CD14-positive monocyte (primary cell): ENCODE results near the gene STOX2. TPM values are rescaled to one million over a fixed set of nuclear protein-coding genes. Genes with fewer than 3 reads are reported as not detected.

Experiments
- DNase-seq, 3 donors: peaks; one replicate each; pipeline ENCODE4 v3.0.0-alpha.2; 2011 to 2022
- H2AFZ ChIP-seq: 2 replicates; pipeline ENCODE4 v1.6.0; 2012; ENCODE audit warnings: mild to moderate bottlenecking, low read depth, low read length, inconsistent platforms; ENCODE audit not compliant: insufficient read depth, poor library complexity, severe bottlenecking
- H3K27ac ChIP-seq, 2 donors: 1 replicate in 1 of 2; 2 replicates in 1 of 2; pipeline ENCODE4 v1.5.1; 2012 to 2013; ENCODE audit warnings: low read length in 2 of 2, control low read depth in 1 of 2, inconsistent platforms in 1 of 2, low read depth in 1 of 2, mild to moderate bottlenecking in 1 of 2
- H3K27me3 ChIP-seq, 2 donors: one replicate each; pipeline versions ENCODE4 v1.6.0 to v1.6.1; 2011 to 2013; ENCODE audit warnings: low read length in 2 of 2; ENCODE audit not compliant: control insufficient read depth in 2 of 2, insufficient read depth in 2 of 2
- H3K36me3 ChIP-seq, 2 donors: replicated peaks in 1 of 2; 1 replicate in 1 of 2; 2 replicates in 1 of 2; pipeline versions ENCODE4 v1.5.1 to v1.6.1; 2012 to 2013; ENCODE audit warnings: low read length in 2 of 2, control low read depth in 1 of 2, inconsistent platforms in 1 of 2, mild to moderate bottlenecking in 1 of 2; ENCODE audit not compliant: insufficient read depth in 2 of 2, control insufficient read depth in 1 of 2
- H3K4me1 ChIP-seq, 2 donors: 1 replicate in 1 of 2; 2 replicates in 1 of 2; pipeline versions ENCODE4 v1.5.1 to v1.6.1; 2012 to 2013; ENCODE audit warnings: low read length in 2 of 2, control low read depth in 1 of 2, inconsistent platforms in 1 of 2, mild to moderate bottlenecking in 1 of 2, moderate library complexity in 1 of 2; ENCODE audit not compliant: insufficient read depth in 2 of 2, control insufficient read depth in 1 of 2
- H3K4me2 ChIP-seq: replicated peaks from 2 replicates; pipeline ENCODE3; 2012; ENCODE audit warnings: low read length, moderate library complexity, mild to moderate bottlenecking; ENCODE audit not compliant: poor library complexity, severe bottlenecking; ENCODE audit errors: extremely low read depth
- H3K4me3 ChIP-seq, 3 experiments: fragments of 200-600 bp in 1 of 3; sonication (generic) in 1 of 3; replicated peaks in 1 of 3; 1 replicate in 2 of 3; 2 replicates in 1 of 3; pipeline ENCODE4 v1.5.1; 2011 to 2013; ENCODE audit warnings: low read length in 3 of 3, mild to moderate bottlenecking in 3 of 3, control low read depth in 2 of 3, low read depth in 2 of 3, inconsistent platforms in 1 of 3, moderate library complexity in 1 of 3
- H3K79me2 ChIP-seq: 2 replicates; pipeline ENCODE4 v1.6.0; 2012; ENCODE audit warnings: mild to moderate bottlenecking, control low read depth, inconsistent platforms, low read length, moderate library complexity; ENCODE audit not compliant: insufficient read depth
- H3K9ac ChIP-seq: 2 replicates; pipeline ENCODE4 v1.6.0; 2017; ENCODE audit warnings: low read length, mild to moderate bottlenecking; ENCODE audit not compliant: insufficient read depth, poor library complexity, severe bottlenecking
- H3K9me3 ChIP-seq, 2 donors: replicated peaks in 1 of 2; 1 replicate in 1 of 2; 2 replicates in 1 of 2; pipeline versions ENCODE4 v1.5.1 to v1.6.1; 2012 to 2013; ENCODE audit warnings: low read length in 2 of 2, control low read depth in 1 of 2; ENCODE audit not compliant: control insufficient read depth in 1 of 2, insufficient read depth in 1 of 2
- H4K20me1 ChIP-seq: 2 replicates; pipeline ENCODE4 v1.6.0; 2012; ENCODE audit warnings: mild to moderate bottlenecking, low read length, control low read depth, moderate library complexity; ENCODE audit not compliant: insufficient read depth
- H3K27ac Mint-ChIP-seq, 7 donors: one replicate each; pipeline ENCODE4 v1.8.0; 2020; ENCODE audit warnings: mild to moderate bottlenecking in 7 of 7, mixed read lengths in 7 of 7, moderate library complexity in 6 of 7, inconsistent platforms in 2 of 7
- H3K27me3 Mint-ChIP-seq, 3 donors: one replicate each; pipeline ENCODE4 v1.8.0; 2021 to 2022; ENCODE audit warnings: low read depth in 3 of 3, mild to moderate bottlenecking in 3 of 3, mixed read lengths in 3 of 3, moderate library complexity in 3 of 3, inconsistent platforms in 1 of 3
- H3K36me3 Mint-ChIP-seq, 2 donors: one replicate each; pipeline ENCODE4 v1.8.0; 2020; ENCODE audit warnings: mixed read lengths in 2 of 2, inconsistent platforms in 1 of 2, mild to moderate bottlenecking in 1 of 2
- H3K4me1 Mint-ChIP-seq: one replicate; pipeline ENCODE4 v1.8.0; 2020; ENCODE audit warnings: mild to moderate bottlenecking, mixed read lengths
- H3K4me3 Mint-ChIP-seq, 2 donors: one replicate each; pipeline ENCODE4 v1.8.0; 2020; ENCODE audit warnings: mild to moderate bottlenecking in 2 of 2, mixed read lengths in 2 of 2, moderate library complexity in 1 of 2
- H3K9me3 Mint-ChIP-seq, 7 donors: one replicate each; pipeline ENCODE4 v1.8.0; 2020 to 2022; ENCODE audit warnings: mixed read lengths in 7 of 7, mild to moderate bottlenecking in 6 of 7, moderate library complexity in 6 of 7, inconsistent platforms in 2 of 7
- WGBS: methylation state at CpG from one replicate; pipeline ENCODE4 v1.1.5; 2013; ENCODE audit warnings: missing lambda C conversion rate; ENCODE audit not compliant: insufficient coverage; 5-methylcytosine and 5-hydroxymethylcytosine counted together
- intact Hi-C, 2 donors: fragments of 100-400 bp; cut with micrococcal nuclease; formaldehyde crosslinking; loops; one replicate each; pipeline versions ENCODE4 v1.15.0 to v1.15.1; 2023
- polyA plus RNA-seq, 3 donors: library from polyadenylated mRNA; depleted of rRNA in 1 of 3; unstranded in 2 of 3; stranded (reverse) in 1 of 3; fragments of 300-500 nt in 2 of 3; fragments of >200 nt in 1 of 3; fragmentation: Illumina TruSeq in 2 of 3; gene quantifications; 1 replicate in 2 of 3; 2 replicates in 1 of 3; pipeline ENCODE4 v1.2.3, GENCODE V29; 2012 to 2021
- TF ChIP-seq, protein P1 (sequence below): fragments of 200-600 bp; IDR thresholded peaks from one replicate; pipeline ENCODE4 v1.8.0; 2022; ENCODE audit warnings: antibody characterized with exemption, mild to moderate bottlenecking

STOX2 gene
- polyA plus RNA-seq, 3 donors = 0.01 TPM; not detected in 2

- TF ChIP-seq, protein P1, sequence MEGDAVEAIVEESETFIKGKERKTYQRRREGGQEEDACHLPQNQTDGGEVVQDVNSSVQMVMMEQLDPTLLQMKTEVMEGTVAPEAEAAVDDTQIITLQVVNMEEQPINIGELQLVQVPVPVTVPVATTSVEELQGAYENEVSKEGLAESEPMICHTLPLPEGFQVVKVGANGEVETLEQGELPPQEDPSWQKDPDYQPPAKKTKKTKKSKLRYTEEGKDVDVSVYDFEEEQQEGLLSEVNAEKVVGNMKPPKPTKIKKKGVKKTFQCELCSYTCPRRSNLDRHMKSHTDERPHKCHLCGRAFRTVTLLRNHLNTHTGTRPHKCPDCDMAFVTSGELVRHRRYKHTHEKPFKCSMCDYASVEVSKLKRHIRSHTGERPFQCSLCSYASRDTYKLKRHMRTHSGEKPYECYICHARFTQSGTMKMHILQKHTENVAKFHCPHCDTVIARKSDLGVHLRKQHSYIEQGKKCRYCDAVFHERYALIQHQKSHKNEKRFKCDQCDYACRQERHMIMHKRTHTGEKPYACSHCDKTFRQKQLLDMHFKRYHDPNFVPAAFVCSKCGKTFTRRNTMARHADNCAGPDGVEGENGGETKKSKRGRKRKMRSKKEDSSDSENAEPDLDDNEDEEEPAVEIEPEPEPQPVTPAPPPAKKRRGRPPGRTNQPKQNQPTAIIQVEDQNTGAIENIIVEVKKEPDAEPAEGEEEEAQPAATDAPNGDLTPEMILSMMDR = no peak
- no peak overlapping the region for H3K27ac Mint-ChIP-seq
- H3K4me3 Mint-ChIP-seq = peak overlapping the region; percentile 53 to 87
- peaks cover 17% of the 10 kb centered on the region for H3K4me1 Mint-ChIP-seq
- no peaks in the 10 kb centered on the region for H3K79me2 ChIP-seq
- no peak for DNase-seq
- H3K9ac ChIP-seq = peak overlapping the region; percentile 23
- 2% methylated on average over 23 of the region's 25 CpGs for WGBS
- peak overlapping the region; percentile 3 for H2AFZ ChIP-seq
- peaks cover 35 to 64% of the 10 kb centered on the region in 2 donors for H3K27me3 ChIP-seq
- H3K36me3 ChIP-seq = no peaks in the 10 kb centered on the region
- intact Hi-C loops = no loop called here
- H3K27ac ChIP-seq = no peak overlapping the region
- H3K4me2 ChIP-seq = peak overlapping the region; percentile 51
- peaks cover 0 to 15% (median 3%) of the 10 kb centered on the region in 7 donors for H3K9me3 Mint-ChIP-seq
- peaks cover 0 to 3% of the 10 kb centered on the region in 2 donors for H3K36me3 Mint-ChIP-seq
- peaks cover 15 to 23% of the 10 kb centered on the region in 2 donors for H3K4me1 ChIP-seq
- H3K4me3 ChIP-seq = peak overlapping the region in 2 of 3 experiments; percentile 13 to 58
- no peaks in the 10 kb centered on the region for H4K20me1 ChIP-seq
- peaks cover 0 to 9% of the 10 kb centered on the region in 2 donors for H3K9me3 ChIP-seq
- peaks cover 48 to 72% (median 54%) of the 10 kb centered on the region in 3 donors for H3K27me3 Mint-ChIP-seq
Observed at GRCh38 chr4:183906489-183906738, 1.3 kb downstream of the STOX2 start.

GRCh38 chr4:183906739-183907651 lies 1.9 kb downstream of the STOX2 start:
- Histone ChIP-seq H3K27ac (no peak overlapping the region), H3K79me2 (no peaks in the 10 kb centered on the region), H3K36me3 (no peaks in the 10 kb centered on the region), H3K4me1 (peaks cover 15 to 23% of the 10 kb centered on the region in 2 donors), H3K9me3 (peaks cover 0 to 9% of the 10 kb centered on the region in 2 donors), H3K27me3 (peaks cover 35 to 64% of the 10 kb centered on the region in 2 donors), H3K4me3 (peak overlapping the region in 2 of 3 experiments; percentile 13 to 58), H4K20me1 (no peaks in the 10 kb centered on the region), H2AFZ (peak overlapping the region; percentile 3), H3K4me2 (peak overlapping the region; percentile 51), H3K9ac (peak overlapping the region; percentile 23)
- Mint-ChIP-seq H3K27me3 (peaks cover 48 to 68% (median 54%) of the 10 kb centered on the region in 3 donors), H3K9me3 (peaks cover 0 to 12% (median 3%) of the 10 kb centered on the region in 7 donors), H3K4me3 (peak overlapping the region; percentile 53 to 87), H3K36me3 (peaks cover 0 to 3% of the 10 kb centered on the region in 2 donors), H3K4me1 (peaks cover 17% of the 10 kb centered on the region), H3K27ac (no peak overlapping the region)
- WGBS = 6% methylated on average over 42 of the region's 54 CpGs
- TF ChIP-seq, protein P1 = no peak
- intact Hi-C loops = no loop called here
- DNase-seq = no peak
